CD4-positive, alpha-beta T cell treated with Interleukin-6 at 100 ng/mL for 8 hours (primary cell): ENCODE results near the gene FBXO7.

Source experiments
- DNase-seq: peaks from one replicate; pipeline ENCODE4 v3.0.0-alpha.2; 2020; ENCODE audit warnings: mixed read lengths, low spot score

Gene FBXO7

GRCh38 chr22:32490279-32490678, 15.7 kb downstream of the FBXO7 start:
- no peak for DNase-seq

- DNase-seq = no peak
These were observed 17.5 kb downstream of the FBXO7 start for GRCh38 chr22:32492111-32492510.

- DNase-seq = no peak
These were observed 18.9 kb downstream of the FBXO7 start for GRCh38 chr22:32493551-32493950.

- DNase-seq = no peak
These were observed 20.4 kb downstream of the FBXO7 start for GRCh38 chr22:32494971-32495370.

GRCh38 chr22:32499666-32500065, 25.1 kb downstream of the FBXO7 start:
- DNase-seq = no peak

- no peak for DNase-seq
These were observed 27.5 kb downstream of the FBXO7 start for GRCh38 chr22:32501836-32502752.

GRCh38 chr22:32509045-32509444, 34.4 kb downstream of the FBXO7 start:
- DNase-seq = no peak

- no peak for DNase-seq
These were observed 36.7 kb downstream of the FBXO7 start for GRCh38 chr22:32511274-32511673.

- DNase-seq = no peak
These were observed 37.2 kb downstream of the FBXO7 start for GRCh38 chr22:32511776-32512175.

- no peak for DNase-seq
These were observed 37.8 kb downstream of the FBXO7 start for GRCh38 chr22:32512267-32512982.

GRCh38 chr22:32515084-32515483, 40.5 kb downstream of the FBXO7 start:
- no peak for DNase-seq

- DNase-seq = no peak
These were observed 42.9 kb downstream of the FBXO7 start for GRCh38 chr22:32517488-32517887.

GRCh38 chr22:32517921-32518320, 43.3 kb downstream of the FBXO7 start:
- no peak for DNase-seq

GRCh38 chr22:32518381-32518780, 43.8 kb downstream of the FBXO7 start:
- no peak for DNase-seq

- DNase-seq = no peak
These were observed 44.2 kb downstream of the FBXO7 start for GRCh38 chr22:32518848-32519247.

GRCh38 chr22:32520612-32521011, 46.0 kb downstream of the FBXO7 start:
- DNase-seq = no peak

GRCh38 chr22:32522237-32522636, 47.6 kb downstream of the FBXO7 start:
- no peak for DNase-seq

GRCh38 chr22:32527756-32528155, 53.1 kb downstream of the FBXO7 start:
- DNase-seq = no peak

GRCh38 chr22:32528316-32528715, 53.7 kb downstream of the FBXO7 start:
- no peak for DNase-seq

GRCh38 chr22:32528984-32529982, 54.7 kb downstream of the FBXO7 start:
- peak; percentile 52 for DNase-seq

- no peak for DNase-seq
These were observed 56.6 kb downstream of the FBXO7 start for GRCh38 chr22:32531228-32531627.
